ENCODE results near the gene ABHD11. TPM values are rescaled to one million over a fixed set of nuclear protein-coding genes. Genes with fewer than 3 reads are reported as not detected.

Gene ABHD11
- total RNA-seq, 1 experiment from 2014 or later = 18.9 TPM

- POLR2A ChIA-PET = no interaction called here
- H3K9me3 Mint-ChIP-seq (ENCODE audit: unreplicated experiment) = no peaks in the 10 kb centered on the region
- no peaks in the 10 kb centered on the region for H3K27me3 Mint-ChIP-seq (ENCODE audit: insufficient read depth, unreplicated experiment)
- H3K4me1 Mint-ChIP-seq (ENCODE audit: insufficient read depth, unreplicated experiment) = peaks cover 6% of the 10 kb centered on the region
- CTCF ChIA-PET = interaction anchor here (0.6 kb wide), 1 partner anchor 53 kb away, joined by 3 read pairs; no protein-coding TSS in a partner anchor
- DNase-seq (ENCODE audit: unreplicated experiment) = no peak
- H3K4me3 Mint-ChIP-seq (ENCODE audit: unreplicated experiment) = no peak overlapping the region
- no peak for TF ChIP-seq CTCF (IDR thresholded peaks at IDR 0.05; ENCODE audit: unreplicated experiment)
- intact Hi-C loops (cut with micrococcal nuclease) = no loop called here
- H3K36me3 Mint-ChIP-seq (ENCODE audit: insufficient read depth, unreplicated experiment) = no peaks in the 10 kb centered on the region
- H3K27ac Mint-ChIP-seq (ENCODE audit: low read depth, unreplicated experiment) = no peak overlapping the region
- BruUV-seq (replicated peaks) = no TSS peak
These were observed 20.1 kb upstream of the ABHD11 start for GRCh38 chr7:73758581-73759138.

GRCh38 chr7:73749931-73750776, 11.6 kb upstream of the ABHD11 start:
- Mint-ChIP-seq H3K27me3 (ENCODE audit: insufficient read depth, unreplicated experiment) (no peaks in the 10 kb centered on the region), H3K27ac (ENCODE audit: low read depth, unreplicated experiment) (no peak overlapping the region), H3K4me1 (ENCODE audit: insufficient read depth, unreplicated experiment) (no peaks in the 10 kb centered on the region), H3K4me3 (ENCODE audit: unreplicated experiment) (no peak overlapping the region), H3K9me3 (ENCODE audit: unreplicated experiment) (no peaks in the 10 kb centered on the region), H3K36me3 (ENCODE audit: insufficient read depth, unreplicated experiment) (no peaks in the 10 kb centered on the region)
- intact Hi-C loops (cut with micrococcal nuclease) = loop anchor here (10.0 kb wide), 1 partner anchor 55 kb away; no protein-coding TSS in a partner anchor
- DNase-seq (ENCODE audit: unreplicated experiment) = no peak
- no TSS peak for BruUV-seq (replicated peaks)
- ChIA-PET POLR2A (no interaction called here), CTCF (no interaction called here)
- no peak for TF ChIP-seq CTCF (IDR thresholded peaks at IDR 0.05; ENCODE audit: unreplicated experiment)

GRCh38 chr7:73746378-73746777, 7.8 kb upstream of the ABHD11 start:
- Mint-ChIP-seq H3K9me3 (ENCODE audit: unreplicated experiment) (no peaks in the 10 kb centered on the region), H3K27me3 (ENCODE audit: insufficient read depth, unreplicated experiment) (no peaks in the 10 kb centered on the region), H3K4me1 (ENCODE audit: insufficient read depth, unreplicated experiment) (no peaks in the 10 kb centered on the region), H3K36me3 (ENCODE audit: insufficient read depth, unreplicated experiment) (no peaks in the 10 kb centered on the region), H3K27ac (ENCODE audit: low read depth, unreplicated experiment) (no peak overlapping the region), H3K4me3 (ENCODE audit: unreplicated experiment) (no peak overlapping the region)
- intact Hi-C loops (cut with micrococcal nuclease) = loop anchor here (10.0 kb wide), 1 partner anchor 58 kb away; no protein-coding TSS in a partner anchor
- CTCF ChIA-PET = interaction anchor here (0.7 kb wide), 1 partner anchor 110 kb away, joined by 3 read pairs; no protein-coding TSS in a partner anchor
- no peak for DNase-seq (ENCODE audit: unreplicated experiment)
- BruUV-seq (replicated peaks) = no TSS peak
- TF ChIP-seq CTCF (IDR thresholded peaks at IDR 0.05; ENCODE audit: unreplicated experiment) = no peak
- POLR2A ChIA-PET = interaction anchor here (0.8 kb wide), 1 partner anchor 43 kb away, joined by 3 read pairs; no protein-coding TSS in a partner anchor
